Prostate gland (tissue), 2 donors: ENCODE measurements around the gene ZNF69. TPM values are rescaled to one million over a fixed set of nuclear protein-coding genes. Genes with fewer than 3 reads are reported as not detected.
"Not testable (repeated sequence)": the region's sequence is repeated elsewhere in the genome, so short reads cannot be mapped to it uniquely, and the experiment has no call there.

ENCODE experiments used
- DNase-seq: peaks from one replicate; pipeline ENCODE4 v3.0.0-alpha.2; 2019; ENCODE audit warnings: low spot score
- H3K27ac ChIP-seq, 2 donors: fragments of 200-600 bp; sonication (generic); 2 replicates each; pipeline ENCODE4 v1.5.1; 2017 to 2019
- H3K27me3 ChIP-seq: fragments of 200-600 bp; sonication (generic); replicated peaks from 2 replicates; pipeline ENCODE4 v1.5.1; 2019; ENCODE audit not compliant: insufficient read depth
- H3K36me3 ChIP-seq, 2 donors: fragments of 200-600 bp; sonication (generic); 1 replicate in 1 of 2; 2 replicates in 1 of 2; pipeline versions ENCODE4 v1.5.1 to v1.8.1; 2017 to 2019
- H3K4me1 ChIP-seq: fragments of 200-600 bp; sonication (generic); replicated peaks from 2 replicates; pipeline ENCODE4 v1.5.1; 2019
- H3K4me3 ChIP-seq, 2 donors: fragments of 200-600 bp; sonication (generic); 2 replicates each; pipeline ENCODE4 v1.5.1; 2017 to 2019
- H3K9me3 ChIP-seq: fragments of 200-600 bp; sonication (generic); 2 replicates; pipeline ENCODE4 v1.5.1; 2017
- CTCF ChIP-seq, 4 experiments: fragments of 200-600 bp in 2 of 4; fragments of 450-650 bp in 2 of 4; sonication (generic) in 2 of 4; IDR thresholded peaks; 1 replicate in 3 of 4; 2 replicates in 1 of 4; pipeline ENCODE4 v1.5.1; 2016 to 2019; ENCODE audit warnings: antibody characterized with exemption in 4 of 4, mild to moderate bottlenecking in 2 of 4, moderate library complexity in 2 of 4
- POLR2A ChIP-seq: fragments of 450-650 bp; IDR thresholded peaks from one replicate; pipeline ENCODE4 v1.6.1; 2016; ENCODE audit warnings: antibody characterized with exemption, mild to moderate bottlenecking
- POLR2AphosphoS5 ChIP-seq: sonication (generic); formaldehyde crosslinking; IDR thresholded peaks from one replicate; pipeline ENCODE4 v1.6.1; 2017; ENCODE audit warnings: antibody characterized with exemption
- WGBS: methylation state at CpG from one replicate; pipeline ENCODE4 v1.1.5; 2018; 5-methylcytosine and 5-hydroxymethylcytosine counted together
- intact Hi-C: fragments of 100-400 bp; cut with DNase I; formaldehyde crosslinking; loops from one replicate; pipeline ENCODE4 v1.14.2; 2022
- total RNA-seq, 2 donors: library from RNA; depleted of rRNA; stranded (reverse); fragments of >200 nt; gene quantifications; one replicate each; pipeline ENCODE4 v1.1.0, GENCODE V29; 2016

The ZNF69 gene
- total RNA-seq, 2 donors from 2014 or later = 14.4 to 28.1 TPM

- TF ChIP-seq CTCF (IDR thresholded peaks at IDR 0.05) (no peak), POLR2A (no peak), POLR2AphosphoS5 (no peak)
- intact Hi-C loops = no loop called here
- no peaks in the 10 kb centered on the region for H3K4me1 ChIP-seq
- no peaks in the 10 kb centered on the region for H3K9me3 ChIP-seq
- no peaks in the 10 kb centered on the region for H3K27me3 ChIP-seq
- DNase-seq = no peak
- no peaks in the 10 kb centered on the region for H3K36me3 ChIP-seq
- no peak overlapping the region for H3K27ac ChIP-seq
- no peak overlapping the region for H3K4me3 ChIP-seq
- 98% methylated on average over 10 of the region's 10 CpGs for WGBS
These were observed 54.6 kb downstream of the ZNF69 start for GRCh38 chr19:11942008-11942842.

GRCh38 chr19:11942843-11943108 is 55.2 kb downstream of the ZNF69 start:
- Histone ChIP-seq H3K4me3 (no peak overlapping the region), H3K27ac (no peak overlapping the region), H3K9me3 (no peaks in the 10 kb centered on the region), H3K27me3 (no peaks in the 10 kb centered on the region), H3K4me1 (no peaks in the 10 kb centered on the region), H3K36me3 (peaks cover 0 to 2% of the 10 kb centered on the region in 2 donors)
- intact Hi-C loops = no loop called here
- DNase-seq = no peak
- TF ChIP-seq POLR2A (no peak), POLR2AphosphoS5 (no peak), CTCF (IDR thresholded peaks at IDR 0.05) (no peak)

GRCh38 chr19:11944656-11945055 is 57.1 kb downstream of the ZNF69 start:
- peaks cover 16 to 21% of the 10 kb centered on the region in 2 donors for H3K36me3 ChIP-seq
- no peak overlapping the region for H3K27ac ChIP-seq
- TF ChIP-seq CTCF (IDR thresholded peaks at IDR 0.05) (no peak), POLR2AphosphoS5 (no peak), POLR2A (no peak)
- DNase-seq = no peak
- H3K4me3 ChIP-seq = no peak overlapping the region
- no peaks in the 10 kb centered on the region for H3K27me3 ChIP-seq
- intact Hi-C loops = no loop called here
- H3K4me1 ChIP-seq = no peaks in the 10 kb centered on the region
- 94% methylated on average over 4 of the region's 4 CpGs for WGBS
- H3K9me3 ChIP-seq = peaks cover 8% of the 10 kb centered on the region

GRCh38 chr19:11948646-11949045 is 61.1 kb downstream of the ZNF69 start:
- DNase-seq = no peak
- Histone ChIP-seq H3K36me3 (peaks cover 21% of the 10 kb centered on the region in 2 donors), H3K27ac (no peak overlapping the region), H3K4me3 (no peak overlapping the region), H3K27me3 (no peaks in the 10 kb centered on the region), H3K4me1 (no peaks in the 10 kb centered on the region), H3K9me3 (peaks cover 11% of the 10 kb centered on the region)
- intact Hi-C loops = no loop called here
- no peak for TF ChIP-seq CTCF (IDR thresholded peaks at IDR 0.05)
- no peak for TF ChIP-seq POLR2A
- no peak for TF ChIP-seq POLR2AphosphoS5
- 95% methylated on average over 3 of the region's 3 CpGs for WGBS

GRCh38 chr19:11949201-11949600 is 61.6 kb downstream of the ZNF69 start:
- intact Hi-C loops = no loop called here
- H3K36me3 ChIP-seq = peaks cover 21% of the 10 kb centered on the region in 2 donors
- DNase-seq = no peak
- TF ChIP-seq POLR2AphosphoS5 = no peak
- TF ChIP-seq CTCF (IDR thresholded peaks at IDR 0.05) = no peak
- no peak for TF ChIP-seq POLR2A
- H3K4me1 ChIP-seq = no peaks in the 10 kb centered on the region
- H3K4me3 ChIP-seq = no peak overlapping the region
- H3K27ac ChIP-seq = no peak overlapping the region
- H3K27me3 ChIP-seq = no peaks in the 10 kb centered on the region
- H3K9me3 ChIP-seq = peaks cover 11% of the 10 kb centered on the region
- 98% methylated on average over 4 of the region's 4 CpGs for WGBS

GRCh38 chr19:11949614-11950080 is 62.1 kb downstream of the ZNF69 start:
- DNase-seq, intact Hi-C loops, H3K4me3 ChIP-seq, H3K27ac ChIP-seq, H3K4me1 ChIP-seq, H3K27me3 ChIP-seq: not testable (repeated sequence)
- WGBS = 98% methylated on average over 4 of the region's 4 CpGs
- Histone ChIP-seq H3K9me3 (peaks cover 11% of the 10 kb centered on the region), H3K36me3 (peaks cover 21% of the 10 kb centered on the region in 2 donors)
